Endothelial cell (in vitro differentiated cells): Measurements from ENCODE around the gene AFDN. TPM values are rescaled to one million over a fixed set of nuclear protein-coding genes. Genes with fewer than 3 reads are reported as not detected.

Source experiments
- DNase-seq: peaks from one replicate; pipeline ENCODE4 v3.0.0; 2021; ENCODE audit warnings: low spot score
- H3K27ac Mint-ChIP-seq: one replicate; pipeline ENCODE4 v1.8.0; 2021; ENCODE audit warnings: mixed read lengths, inconsistent platforms; ENCODE audit not compliant: unreplicated experiment
- H3K27me3 Mint-ChIP-seq: one replicate; pipeline ENCODE4 v1.8.0; 2021; ENCODE audit warnings: mild to moderate bottlenecking, moderate library complexity, mixed read lengths, inconsistent platforms; ENCODE audit not compliant: unreplicated experiment
- H3K36me3 Mint-ChIP-seq: one replicate; pipeline ENCODE4 v1.8.0; 2021; ENCODE audit warnings: mild to moderate bottlenecking, low read depth, mixed read lengths, inconsistent platforms; ENCODE audit not compliant: unreplicated experiment
- H3K4me1 Mint-ChIP-seq: one replicate; pipeline ENCODE4 v1.8.0; 2021; ENCODE audit warnings: mild to moderate bottlenecking, mixed read lengths, inconsistent platforms; ENCODE audit not compliant: unreplicated experiment
- H3K4me3 Mint-ChIP-seq: one replicate; pipeline ENCODE4 v1.8.0; 2021; ENCODE audit warnings: mild to moderate bottlenecking, mixed read lengths, inconsistent platforms; ENCODE audit not compliant: unreplicated experiment
- H3K9me3 Mint-ChIP-seq: one replicate; pipeline ENCODE4 v1.8.0; 2021; ENCODE audit warnings: mixed read lengths, inconsistent platforms; ENCODE audit not compliant: unreplicated experiment
- total RNA-seq: library from RNA; stranded (reverse); fragmentation: NEBNext Ultra II Directional; extraction: Animal tissue kit (Norgen Biotek cat#: 25700); gene quantifications from one replicate; pipeline ENCODE4 v1.2.1, GENCODE V29; 2021; ENCODE audit not compliant: unreplicated experiment
- TF ChIP-seq, protein P1 (sequence below): fragments of 200-600 bp; sonication (generic); IDR thresholded peaks from one replicate; pipeline ENCODE4 v1.5.0; 2021; ENCODE audit warnings: antibody characterized with exemption; ENCODE audit not compliant: unreplicated experiment

Gene AFDN
- total RNA-seq, 1 donor from 2014 or later = 306 TPM

DNA sequence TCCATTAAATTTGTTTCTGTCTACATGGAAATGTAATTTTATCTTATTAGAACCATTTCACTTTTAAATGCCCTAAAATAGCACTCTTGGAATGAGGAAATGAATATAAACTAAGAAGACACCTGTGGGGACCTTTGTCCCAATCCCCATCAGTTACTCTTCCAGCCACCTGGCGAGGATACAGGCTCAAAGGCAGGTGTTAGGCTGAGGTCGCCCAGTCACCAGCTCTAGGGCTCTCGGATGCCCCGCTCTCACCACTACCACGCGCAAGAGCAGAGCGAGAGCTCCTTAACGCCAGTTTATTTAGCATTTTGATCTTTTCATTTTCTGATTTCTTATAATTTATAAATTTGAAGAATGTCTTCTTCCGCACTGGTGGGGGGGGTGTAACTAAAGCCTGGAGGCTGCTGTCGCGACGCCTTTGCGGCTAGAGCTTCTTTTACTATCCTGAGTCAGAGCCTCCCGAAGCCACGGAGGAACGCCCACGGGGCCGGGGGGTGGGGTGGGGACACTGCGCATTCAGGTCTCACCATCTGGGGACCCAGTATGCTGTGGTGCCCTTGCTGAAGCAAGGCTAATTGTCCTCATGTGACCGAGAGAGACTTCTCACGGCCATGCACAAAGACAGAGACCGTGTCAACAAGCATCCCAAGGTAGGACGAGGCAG lies 38.7 kb upstream of the AFDN start:
- Mint-ChIP-seq H3K36me3 (no peaks in the 10 kb centered on the region), H3K27me3 (no peaks in the 10 kb centered on the region), H3K27ac (no peak overlapping the region), H3K9me3 (no peaks in the 10 kb centered on the region), H3K4me1 (peaks cover 12% of the 10 kb centered on the region), H3K4me3 (no peak overlapping the region)
- TF ChIP-seq, protein P1, sequence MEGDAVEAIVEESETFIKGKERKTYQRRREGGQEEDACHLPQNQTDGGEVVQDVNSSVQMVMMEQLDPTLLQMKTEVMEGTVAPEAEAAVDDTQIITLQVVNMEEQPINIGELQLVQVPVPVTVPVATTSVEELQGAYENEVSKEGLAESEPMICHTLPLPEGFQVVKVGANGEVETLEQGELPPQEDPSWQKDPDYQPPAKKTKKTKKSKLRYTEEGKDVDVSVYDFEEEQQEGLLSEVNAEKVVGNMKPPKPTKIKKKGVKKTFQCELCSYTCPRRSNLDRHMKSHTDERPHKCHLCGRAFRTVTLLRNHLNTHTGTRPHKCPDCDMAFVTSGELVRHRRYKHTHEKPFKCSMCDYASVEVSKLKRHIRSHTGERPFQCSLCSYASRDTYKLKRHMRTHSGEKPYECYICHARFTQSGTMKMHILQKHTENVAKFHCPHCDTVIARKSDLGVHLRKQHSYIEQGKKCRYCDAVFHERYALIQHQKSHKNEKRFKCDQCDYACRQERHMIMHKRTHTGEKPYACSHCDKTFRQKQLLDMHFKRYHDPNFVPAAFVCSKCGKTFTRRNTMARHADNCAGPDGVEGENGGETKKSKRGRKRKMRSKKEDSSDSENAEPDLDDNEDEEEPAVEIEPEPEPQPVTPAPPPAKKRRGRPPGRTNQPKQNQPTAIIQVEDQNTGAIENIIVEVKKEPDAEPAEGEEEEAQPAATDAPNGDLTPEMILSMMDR = no peak
- no peak for DNase-seq

DNA sequence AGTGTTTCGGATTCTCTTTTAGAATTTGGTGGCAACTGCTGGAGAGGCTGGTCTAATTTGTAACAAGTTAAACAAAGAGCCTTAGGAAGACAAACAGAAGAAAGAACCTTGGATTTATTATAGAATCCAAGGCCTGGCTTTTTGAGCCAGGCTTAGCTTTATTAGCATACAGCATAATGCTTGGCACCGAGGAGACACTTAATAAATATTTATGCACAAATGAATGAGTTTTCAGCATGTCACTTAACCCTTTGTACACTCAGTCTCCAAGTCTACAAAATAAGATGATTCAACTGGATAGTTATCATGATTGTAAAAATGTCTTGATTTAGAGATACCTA lies 38.2 kb upstream of the AFDN start:
- Mint-ChIP-seq H3K9me3 (no peaks in the 10 kb centered on the region), H3K36me3 (no peaks in the 10 kb centered on the region), H3K27ac (no peak overlapping the region), H3K4me1 (peaks cover 11% of the 10 kb centered on the region), H3K27me3 (no peaks in the 10 kb centered on the region), H3K4me3 (no peak overlapping the region)
- TF ChIP-seq, protein P1 = no peak
- no peak for DNase-seq

DNA sequence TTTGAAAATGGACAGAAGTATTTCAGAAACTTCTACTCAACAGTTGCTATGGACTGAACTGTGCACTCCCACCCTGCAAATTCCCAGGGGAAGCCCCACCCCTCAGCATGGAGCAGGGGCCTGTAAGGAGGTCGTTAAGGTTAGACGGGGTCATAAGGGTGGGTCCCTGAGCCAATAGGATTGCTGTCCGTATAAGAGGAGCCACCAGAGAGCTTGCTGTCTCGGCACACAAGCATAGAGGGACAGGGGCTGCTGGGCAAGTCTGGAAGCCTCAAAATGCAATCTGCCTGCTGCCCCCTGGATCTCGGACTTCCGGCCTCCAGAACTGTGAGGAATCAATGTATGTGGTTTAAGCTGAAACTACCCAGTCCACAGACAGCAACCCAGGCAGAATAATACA lies 37.4 kb upstream of the AFDN start:
- H3K36me3 Mint-ChIP-seq = no peaks in the 10 kb centered on the region
- H3K27ac Mint-ChIP-seq = no peak overlapping the region
- peaks cover 17% of the 10 kb centered on the region for H3K4me1 Mint-ChIP-seq
- H3K27me3 Mint-ChIP-seq = no peaks in the 10 kb centered on the region
- H3K4me3 Mint-ChIP-seq = no peak overlapping the region
- no peaks in the 10 kb centered on the region for H3K9me3 Mint-ChIP-seq
- TF ChIP-seq, protein P1 = no peak
- no peak for DNase-seq

DNA sequence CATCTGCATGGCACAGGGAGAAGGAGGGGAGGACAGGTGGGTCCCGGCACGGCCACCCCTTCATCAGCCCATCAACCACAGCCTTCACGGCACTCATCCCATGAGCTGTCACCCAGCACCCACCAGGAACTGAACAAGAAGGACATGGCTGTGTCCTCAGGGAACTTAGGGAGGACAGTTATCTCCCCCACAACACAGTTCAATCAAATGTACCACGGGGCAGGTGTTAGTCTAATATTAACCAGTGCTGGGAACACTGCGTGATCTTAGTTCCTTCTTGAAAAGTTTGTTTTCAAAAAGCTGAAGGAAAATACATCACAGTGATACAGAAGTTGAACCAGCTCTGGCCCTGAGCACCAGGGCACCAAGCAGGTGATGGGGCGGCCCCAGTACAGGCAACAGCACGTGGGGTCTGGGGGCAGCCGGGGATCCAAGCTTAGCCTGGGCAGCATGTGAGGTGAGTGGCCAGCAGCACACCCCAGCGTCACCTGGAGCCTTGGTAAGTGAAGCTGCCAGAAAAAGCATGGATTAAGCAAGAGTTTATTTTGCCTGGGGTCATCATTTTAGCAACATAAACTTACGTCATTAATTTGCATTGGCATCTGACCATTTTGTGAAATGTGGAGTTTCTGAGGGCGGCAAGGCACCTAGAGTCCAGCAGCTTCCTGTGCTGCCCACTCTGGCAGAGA lies 35.5 kb upstream of the AFDN start:
- TF ChIP-seq, protein P1 = no peak
- Mint-ChIP-seq H3K9me3 (no peaks in the 10 kb centered on the region), H3K27me3 (peaks cover 4% of the 10 kb centered on the region), H3K36me3 (no peaks in the 10 kb centered on the region), H3K4me1 (peaks cover 31% of the 10 kb centered on the region), H3K27ac (no peak overlapping the region), H3K4me3 (no peak overlapping the region)
- no peak for DNase-seq

DNA sequence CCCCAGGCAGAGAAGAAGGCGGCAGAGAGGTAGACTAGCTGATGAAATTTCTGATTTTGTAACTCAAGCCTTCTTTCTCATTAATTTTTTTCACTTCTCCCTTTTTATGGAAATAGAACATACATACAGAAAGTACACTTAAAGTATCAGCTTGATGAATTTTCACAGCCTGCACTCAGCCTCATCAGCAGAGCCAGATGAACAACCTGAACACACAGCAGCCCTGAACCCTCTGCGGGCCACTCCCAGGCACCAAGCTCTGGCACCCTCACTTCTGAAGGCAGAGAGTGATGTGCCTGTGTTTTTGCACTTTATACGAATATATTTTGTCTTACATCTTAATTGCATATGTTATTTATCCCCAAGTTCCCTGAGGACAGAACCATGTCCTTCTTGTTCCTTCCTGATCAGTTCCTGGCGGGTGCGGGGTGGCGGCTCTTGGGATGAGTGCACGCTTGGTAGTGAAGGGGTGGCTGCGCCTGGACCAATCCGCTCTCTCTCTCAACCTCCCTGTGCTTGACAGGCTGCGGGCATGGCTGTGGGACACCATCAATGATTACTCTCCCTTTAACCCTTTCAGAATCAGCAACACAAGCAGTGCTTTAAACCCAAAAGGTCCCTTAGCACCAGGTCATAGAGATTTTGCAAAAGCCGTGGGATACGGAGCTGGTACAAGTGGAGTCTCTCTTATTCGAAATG lies 34.8 kb upstream of the AFDN start:
- DNase-seq = no peak
- Mint-ChIP-seq H3K36me3 (no peaks in the 10 kb centered on the region), H3K27ac (no peak overlapping the region), H3K9me3 (no peaks in the 10 kb centered on the region), H3K4me1 (peaks cover 31% of the 10 kb centered on the region), H3K27me3 (peaks cover 4% of the 10 kb centered on the region), H3K4me3 (no peak overlapping the region)
- TF ChIP-seq, protein P1 = no peak
